ENCODE data around the gene UNC93A.

DNA sequence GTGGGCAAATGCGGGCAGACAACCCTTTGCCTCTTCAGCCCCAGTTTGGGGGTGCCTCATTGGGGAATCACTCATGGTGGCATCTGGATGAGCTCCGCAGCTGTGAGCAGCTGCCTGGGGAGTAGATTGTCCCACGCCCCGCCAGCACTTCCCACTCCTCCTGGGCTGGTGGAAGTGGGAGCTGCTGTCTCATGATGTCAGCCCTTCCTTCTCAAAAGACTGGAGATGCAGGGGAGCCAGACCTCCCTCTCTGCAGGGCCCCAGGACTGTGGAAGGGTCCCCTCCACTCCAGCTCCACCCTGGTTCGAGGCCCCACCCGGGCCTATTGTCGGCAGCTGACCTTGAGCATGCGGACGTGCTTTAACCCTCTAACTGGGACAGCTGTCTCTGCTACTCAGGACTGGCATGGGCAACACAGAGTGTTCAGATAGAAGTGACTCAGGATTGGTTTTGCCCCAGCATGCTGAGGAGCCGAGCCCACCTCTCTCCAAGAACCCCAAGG, 2.0 kb downstream of the UNC93A start:
- TF ChIP-seq, protein P1, sequence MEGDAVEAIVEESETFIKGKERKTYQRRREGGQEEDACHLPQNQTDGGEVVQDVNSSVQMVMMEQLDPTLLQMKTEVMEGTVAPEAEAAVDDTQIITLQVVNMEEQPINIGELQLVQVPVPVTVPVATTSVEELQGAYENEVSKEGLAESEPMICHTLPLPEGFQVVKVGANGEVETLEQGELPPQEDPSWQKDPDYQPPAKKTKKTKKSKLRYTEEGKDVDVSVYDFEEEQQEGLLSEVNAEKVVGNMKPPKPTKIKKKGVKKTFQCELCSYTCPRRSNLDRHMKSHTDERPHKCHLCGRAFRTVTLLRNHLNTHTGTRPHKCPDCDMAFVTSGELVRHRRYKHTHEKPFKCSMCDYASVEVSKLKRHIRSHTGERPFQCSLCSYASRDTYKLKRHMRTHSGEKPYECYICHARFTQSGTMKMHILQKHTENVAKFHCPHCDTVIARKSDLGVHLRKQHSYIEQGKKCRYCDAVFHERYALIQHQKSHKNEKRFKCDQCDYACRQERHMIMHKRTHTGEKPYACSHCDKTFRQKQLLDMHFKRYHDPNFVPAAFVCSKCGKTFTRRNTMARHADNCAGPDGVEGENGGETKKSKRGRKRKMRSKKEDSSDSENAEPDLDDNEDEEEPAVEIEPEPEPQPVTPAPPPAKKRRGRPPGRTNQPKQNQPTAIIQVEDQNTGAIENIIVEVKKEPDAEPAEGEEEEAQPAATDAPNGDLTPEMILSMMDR (IDR thresholded peaks at IDR 0.05; ENCODE audit: low read depth, low read length, poor library complexity, severe bottlenecking), result no peak
- no peak for TF ChIP-seq EZH2phosphoT487 (IDR thresholded peaks at IDR 0.05; ENCODE audit: borderline replicate concordance, low read length)
